NCI-H446 treated with DMSO at 0.1 percent for 48 hours (cell line): ENCODE results near the gene KLK13.

Experiments used
- DNase-seq: peaks from one replicate; lab custom pipeline; 2025; lab: John Stamatoyannopoulos, UW

Gene KLK13

DNA sequence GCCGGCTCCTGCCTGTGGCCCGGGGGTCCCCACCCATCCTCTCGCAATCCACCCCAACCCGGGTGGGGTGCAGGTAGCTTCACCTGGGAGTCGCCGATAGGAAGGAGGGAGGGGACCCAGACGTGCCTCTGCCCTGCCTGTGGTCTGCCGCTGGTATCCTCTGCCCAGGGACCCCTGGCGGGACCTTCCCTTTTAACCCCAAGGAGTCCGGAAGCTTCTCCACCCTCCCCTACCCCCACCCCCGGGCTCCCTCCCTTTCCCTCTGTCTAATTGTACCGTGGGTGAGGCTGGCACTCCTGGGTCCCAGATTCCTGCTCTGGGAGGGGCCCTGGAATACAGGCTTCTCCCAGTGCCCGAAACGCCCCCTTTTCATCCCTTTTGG lies 45.4 kb downstream of the KLK13 start, which contains the start of gene KLK10:
Gene KLK10, minus strand, starts transcription at position 166 of the 382 bp plus-strand sequence. CDS start 579 bp downstream, outside the sequence.
- no peak for DNase-seq

DNA sequence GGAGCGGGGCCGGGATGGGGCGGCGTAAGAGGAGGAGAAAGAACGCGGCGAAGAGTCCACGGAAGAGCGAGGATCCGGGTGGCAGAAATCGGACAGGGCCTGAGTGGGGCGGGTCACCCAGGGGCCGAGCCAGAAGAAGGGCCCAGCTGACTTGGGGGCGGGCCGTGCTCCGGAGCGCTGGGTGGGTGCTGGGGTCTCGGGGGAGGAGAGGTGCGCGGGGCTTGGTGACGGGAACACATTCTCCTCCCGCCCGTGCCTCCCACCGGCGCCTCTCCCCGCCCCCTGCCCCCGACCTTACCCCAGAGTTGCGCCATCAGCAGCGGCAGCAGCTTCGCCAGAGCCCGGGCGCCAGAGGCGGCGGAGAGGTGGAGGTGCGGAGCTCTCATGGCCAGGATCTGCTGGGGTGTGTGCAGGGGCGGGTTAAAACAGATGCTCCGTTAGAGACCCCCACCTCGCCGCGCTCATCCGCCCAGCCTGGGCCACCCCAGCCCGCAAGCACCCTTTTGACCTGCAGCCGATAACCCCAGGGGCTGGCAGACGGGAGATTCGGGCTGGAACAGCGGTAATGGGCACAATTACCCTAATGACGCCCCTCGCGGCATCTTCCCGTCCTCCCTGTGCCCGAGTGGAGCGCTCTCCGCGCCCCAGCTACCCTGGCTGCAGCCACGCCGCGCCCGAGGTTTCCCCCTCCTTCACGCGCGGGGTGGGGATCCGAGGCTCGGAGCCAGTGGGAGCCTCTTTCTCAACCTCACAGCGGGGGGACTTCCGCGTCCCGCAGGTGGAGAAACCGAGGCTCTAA lies 45.9 kb downstream of the KLK13 start:
- DNase-seq: no peak

DNA sequence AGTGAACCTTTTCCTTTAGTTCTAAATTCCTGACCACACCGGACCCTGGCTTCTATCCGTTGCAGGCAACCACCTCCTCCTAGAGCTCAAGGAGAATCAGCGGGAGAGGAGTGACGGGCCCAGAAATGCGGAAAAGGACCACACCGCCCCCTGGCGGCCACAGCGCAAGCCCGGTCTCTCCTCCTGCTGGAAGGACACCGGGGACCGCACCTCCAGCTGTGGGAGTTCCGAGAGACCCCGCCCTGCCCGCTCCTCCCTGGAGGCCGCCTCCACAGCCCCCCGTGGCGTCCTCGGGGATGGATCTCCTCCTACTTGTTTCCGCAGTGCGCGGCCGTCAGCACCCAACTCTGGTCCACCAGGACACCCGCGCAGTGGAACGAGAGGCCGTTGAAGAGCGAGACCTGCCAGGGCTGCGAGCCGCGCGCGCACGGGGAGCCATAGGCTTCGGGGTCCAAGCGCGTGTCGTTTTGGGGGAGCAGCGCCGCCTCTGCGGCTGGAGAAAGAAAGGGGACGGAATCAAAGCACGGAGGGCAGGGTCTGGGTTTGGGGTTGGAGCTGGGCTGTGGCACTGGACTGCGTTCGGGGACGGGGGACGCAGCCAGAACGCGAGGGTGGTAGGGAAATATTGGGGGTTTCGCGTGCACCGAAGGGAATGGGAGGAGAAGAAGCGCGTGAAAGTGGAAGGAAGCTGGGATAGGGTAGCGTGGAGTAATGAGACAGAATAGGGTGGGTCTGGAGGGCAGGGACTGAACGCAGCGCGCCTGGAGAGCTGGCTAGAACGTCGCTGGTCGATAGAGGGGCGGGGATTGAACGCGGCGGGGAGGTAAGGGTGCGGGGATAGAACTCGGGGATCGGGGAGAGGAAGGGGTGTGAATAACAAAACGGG lies 47.9 kb downstream of the KLK13 start:
- no peak for DNase-seq

DNA sequence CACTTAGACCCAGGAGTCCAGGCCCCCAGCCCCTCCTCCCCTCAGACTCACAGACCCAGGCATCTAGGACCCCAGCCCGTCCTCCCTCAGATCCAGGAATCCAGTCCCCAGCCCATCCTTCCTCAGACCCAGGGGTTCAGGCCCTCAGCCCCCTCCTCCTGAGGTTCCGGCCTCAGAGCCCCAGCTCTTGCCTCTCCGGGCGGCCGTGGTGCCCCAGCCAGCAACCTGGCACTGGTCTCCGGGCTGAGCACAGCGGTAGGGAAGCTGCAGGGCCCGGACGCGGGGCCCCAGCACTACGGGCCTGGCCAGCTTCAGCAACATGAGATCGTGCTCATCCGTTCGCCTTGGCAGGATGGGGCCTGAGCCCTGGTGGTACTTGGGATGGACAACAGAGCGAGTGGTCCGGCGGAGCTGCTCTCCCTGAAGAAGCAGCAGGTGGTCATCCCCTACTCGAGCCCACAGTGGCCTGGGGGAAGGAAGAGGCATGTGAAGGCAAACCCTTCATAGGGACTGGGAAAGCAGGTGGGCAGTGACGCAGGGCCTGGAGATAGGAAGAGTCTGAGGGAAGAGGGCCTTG lies 49.1 kb downstream of the KLK13 start:
- DNase-seq: no peak

DNA sequence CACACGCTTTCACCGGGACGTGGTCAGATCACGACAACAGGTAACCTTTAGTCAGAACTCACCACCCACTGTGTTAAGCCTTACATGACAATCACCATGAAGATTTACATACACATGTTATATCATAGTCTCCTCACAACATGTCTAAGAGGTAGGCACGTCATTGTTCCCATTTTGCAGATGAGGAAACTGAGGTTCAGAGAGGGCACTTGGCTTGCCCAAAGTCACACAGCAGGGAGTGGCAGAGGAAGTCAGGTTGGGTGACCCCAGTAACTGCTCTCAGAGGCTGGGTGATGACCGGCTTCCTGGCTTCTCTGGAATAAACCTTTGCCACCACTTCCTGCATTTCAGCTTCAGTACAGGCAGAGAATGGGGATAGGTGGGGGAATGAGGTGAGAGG lies 50.6 kb downstream of the KLK13 start:
- no peak for DNase-seq

DNA sequence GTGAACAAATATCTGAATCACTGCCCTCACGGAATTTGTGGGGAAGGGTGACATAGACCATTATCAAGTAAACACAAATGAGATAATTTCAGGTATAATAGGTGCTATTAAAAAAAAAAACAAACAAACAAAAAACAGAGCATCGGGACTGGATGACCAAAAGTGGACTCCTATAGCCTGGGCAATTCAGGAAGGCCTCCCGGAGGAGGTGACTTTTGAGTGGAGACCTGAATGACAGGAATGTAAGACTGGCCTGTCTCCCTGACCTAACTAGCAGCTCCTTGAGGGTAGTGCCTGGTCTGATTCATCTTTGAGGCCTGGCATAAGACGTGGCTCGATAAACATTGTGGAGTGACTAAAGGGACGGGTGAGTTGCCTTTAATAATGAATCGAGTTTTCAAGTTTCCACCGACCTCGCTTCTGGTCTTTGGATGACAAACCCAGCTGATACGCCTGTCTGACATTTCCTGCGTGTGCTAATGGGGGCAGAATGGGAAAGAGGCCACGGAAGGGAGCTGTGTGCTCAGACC lies 52.2 kb downstream of the KLK13 start:
- DNase-seq: no peak

DNA sequence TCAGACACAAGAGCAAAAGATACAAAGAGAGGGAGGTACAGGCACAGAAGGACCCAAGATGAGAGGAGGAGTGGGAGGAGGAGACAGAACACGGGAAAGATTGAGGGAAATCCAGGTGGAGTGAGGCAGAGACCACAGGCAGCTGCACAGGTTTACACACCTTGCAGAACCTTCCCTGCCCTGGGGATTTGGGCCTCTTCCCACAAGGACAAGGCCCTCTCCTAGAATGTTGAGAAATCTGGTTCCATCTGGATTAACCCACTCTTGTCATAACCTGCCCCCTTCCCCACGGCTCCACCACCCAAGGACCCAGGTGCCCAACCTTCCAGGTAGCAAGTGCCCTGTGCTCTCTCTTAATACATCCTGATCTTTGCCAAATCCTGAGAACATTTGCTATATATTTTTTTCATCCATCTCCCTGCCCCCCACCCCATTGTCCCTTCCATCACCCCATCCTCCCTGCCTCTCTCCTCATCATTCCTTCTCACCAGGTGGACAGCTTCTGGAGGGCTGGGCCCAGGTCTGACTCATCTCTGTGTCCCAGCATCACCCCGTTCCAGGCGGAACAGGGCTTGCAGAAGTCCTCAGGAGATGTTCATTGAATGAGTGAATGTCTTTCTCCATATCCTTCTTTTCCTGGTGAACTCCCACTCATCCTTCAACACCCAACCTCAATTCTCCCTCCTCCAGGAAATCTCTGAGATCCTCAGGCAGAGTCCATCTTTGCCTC lies 54.7 kb downstream of the KLK13 start:
- DNase-seq: no peak

DNA sequence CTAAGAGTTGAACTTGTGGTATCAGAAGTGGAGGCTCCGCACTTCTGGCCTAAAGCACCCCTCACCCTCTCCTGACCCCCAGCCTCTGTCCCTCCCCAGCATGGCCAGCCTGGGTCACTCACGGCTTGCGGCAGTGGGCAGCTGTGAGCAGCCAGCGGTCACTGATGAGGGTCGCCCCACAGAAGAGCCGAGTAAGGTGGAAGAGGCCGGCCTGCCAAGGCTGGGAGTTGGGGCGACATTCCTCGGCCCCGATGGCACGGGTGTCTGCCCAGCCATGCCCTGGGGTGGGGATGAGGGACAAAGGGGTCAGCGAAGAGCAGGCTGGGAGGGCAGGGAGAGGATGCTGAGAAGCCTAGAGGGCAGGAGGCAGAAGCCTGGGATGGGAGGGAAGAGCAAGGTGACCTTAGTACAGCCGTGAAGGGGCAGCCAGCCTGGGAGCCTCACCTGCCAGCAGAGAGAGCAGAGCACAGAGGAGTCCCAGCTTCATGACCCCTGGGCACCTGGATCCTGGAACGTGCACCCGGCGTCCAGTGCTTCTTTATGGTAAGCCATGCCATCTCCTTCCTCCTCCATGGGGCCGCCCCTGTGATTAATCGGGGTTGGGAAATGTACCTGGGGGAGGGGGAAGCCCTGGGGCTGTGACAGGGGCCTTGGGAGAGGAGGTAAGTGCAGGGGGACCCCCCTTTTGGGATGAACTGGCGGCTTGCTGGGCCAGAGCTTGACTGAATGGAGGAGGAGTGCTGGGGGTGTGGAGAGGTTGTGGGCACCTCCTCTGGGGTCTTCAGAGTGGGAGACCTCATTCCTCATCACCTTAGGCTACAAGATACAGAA lies 55.6 kb downstream of the KLK13 start:
- DNase-seq: no peak

DNA sequence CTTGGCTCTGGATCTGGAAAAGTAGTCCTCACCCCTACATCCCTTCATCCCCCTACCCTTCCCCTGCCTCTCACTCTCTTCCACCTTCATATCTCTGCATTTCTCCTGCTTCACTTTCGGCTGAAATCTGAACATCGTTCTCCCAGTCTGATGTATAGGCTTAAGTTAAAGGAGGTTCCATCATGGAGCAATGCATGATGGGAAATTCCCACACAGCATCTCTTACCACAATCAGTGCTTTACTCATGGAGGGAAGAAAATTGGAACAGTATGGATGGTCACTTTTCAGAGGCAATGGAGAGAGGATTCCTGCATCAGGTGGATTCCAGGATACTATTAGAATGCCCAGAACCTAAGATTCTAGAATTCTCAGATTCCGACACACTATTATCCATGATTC lies 57.4 kb downstream of the KLK13 start:
- no peak for DNase-seq

DNA sequence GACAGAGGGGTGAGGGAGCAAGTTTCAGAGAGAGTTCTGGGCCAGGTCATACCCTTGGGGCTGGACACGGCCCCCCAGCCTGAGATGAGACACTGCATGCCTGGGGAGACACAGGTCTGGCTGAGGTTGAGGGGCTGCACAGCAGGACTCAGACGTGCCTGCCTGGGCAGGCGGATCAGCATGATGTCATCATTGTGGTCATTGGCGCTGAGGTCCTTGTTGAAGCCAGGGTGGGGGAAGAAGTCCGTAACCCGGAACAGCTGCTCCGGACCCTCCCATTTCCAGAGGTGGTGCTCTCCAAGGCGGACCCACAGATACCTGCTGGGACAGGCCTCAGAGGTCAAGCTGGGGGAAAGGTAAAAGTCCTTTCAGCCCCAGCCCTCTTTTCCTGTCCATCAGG lies 58.5 kb downstream of the KLK13 start:
- no peak for DNase-seq
